Parathyroid adenoma (tissue), 2 donors: ENCODE data around the gene MGAM2.

ENCODE experiments used
- H2AFZ ChIP-seq: fragments of 300-600 bp; sonication (generic); one replicate; pipeline ENCODE4 v1.7.0; 2017; ENCODE audit warnings: antibody characterized with exemption, mild to moderate bottlenecking
- H3K27ac ChIP-seq: fragments of 300-600 bp; sonication (generic); one replicate; pipeline ENCODE4 v1.7.0; 2017
- H3K27me3 ChIP-seq: fragments of 300-600 bp; sonication (generic); one replicate; pipeline ENCODE4 v1.7.0; 2017; ENCODE audit warnings: low read length; ENCODE audit not compliant: control insufficient read depth, insufficient read depth
- H3K36me3 ChIP-seq: fragments of 300-600 bp; sonication (generic); one replicate; pipeline ENCODE4 v1.7.0; 2017; ENCODE audit warnings: low read length; ENCODE audit not compliant: control insufficient read depth, insufficient read depth
- H3K4me1 ChIP-seq: fragments of 300-600 bp; sonication (generic); one replicate; pipeline ENCODE4 v1.7.0; 2017; ENCODE audit warnings: control low read depth
- H3K4me2 ChIP-seq: fragments of 300-600 bp; sonication (generic); one replicate; pipeline ENCODE4 v1.7.0; 2017; ENCODE audit warnings: low read length
- H3K4me3 ChIP-seq: fragments of 300-600 bp; sonication (generic); one replicate; pipeline ENCODE4 v1.7.0; 2017; ENCODE audit warnings: low read depth, low read length
- H3K79me2 ChIP-seq: fragments of 300-600 bp; sonication (generic); one replicate; pipeline ENCODE4 v1.7.0; 2017; ENCODE audit warnings: control low read depth
- H3K9ac ChIP-seq: fragments of 300-600 bp; sonication (generic); one replicate; pipeline ENCODE4 v1.7.0; 2017; ENCODE audit warnings: mild to moderate bottlenecking
- H3K9me3 ChIP-seq: fragments of 300-600 bp; sonication (generic); one replicate; pipeline ENCODE4 v1.7.0; 2017; ENCODE audit warnings: low read length; ENCODE audit not compliant: control insufficient read depth
- TF ChIP-seq, protein P1 (sequence below): fragments of 300-600 bp; sonication (generic); IDR thresholded peaks from one replicate; pipeline ENCODE4 v1.7.0; 2017; ENCODE audit warnings: antibody characterized with exemption, mild to moderate bottlenecking
- donor health status: primary hyperparathyroidism.

The MGAM2 gene

DNA sequence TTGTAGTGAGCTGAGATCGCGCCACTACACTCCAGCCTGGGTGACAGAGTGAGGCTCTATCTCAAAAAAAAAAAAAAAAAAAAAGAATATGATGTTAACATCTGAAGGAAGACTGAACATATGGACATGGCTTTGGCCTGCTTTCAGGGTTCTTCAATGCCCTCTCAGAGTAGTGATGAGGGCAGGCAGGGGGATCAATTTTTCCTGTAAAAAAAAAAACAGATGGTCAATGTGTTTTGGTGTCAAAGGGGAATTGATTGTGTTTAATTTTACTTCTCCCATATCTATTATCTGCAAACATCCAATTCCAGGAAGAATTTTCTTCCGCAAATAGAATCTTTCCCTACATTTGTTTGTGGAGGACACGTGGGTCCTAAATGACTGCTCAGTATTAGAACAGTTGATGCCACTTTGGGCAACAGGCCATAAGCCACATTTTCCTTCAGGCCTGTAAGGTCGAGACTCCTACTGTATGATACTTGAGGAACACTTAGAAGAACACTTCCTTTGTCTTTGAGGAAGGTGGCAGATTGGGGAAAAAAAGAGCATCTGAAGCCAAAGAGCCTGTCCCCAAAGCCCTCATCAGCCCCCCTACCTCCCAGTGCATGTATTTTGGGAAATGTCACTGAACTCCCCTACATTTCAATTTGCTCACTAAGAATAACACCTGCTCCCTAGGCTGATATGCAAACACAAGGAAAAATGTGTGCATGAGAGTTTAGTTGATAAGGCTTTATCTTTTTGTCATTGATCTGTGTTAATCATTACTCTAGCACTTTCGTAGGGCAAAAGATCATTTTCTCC lies 28.3 kb downstream of the MGAM2 start:
- Histone ChIP-seq H3K9me3 (no peaks in the 10 kb centered on the region), H3K4me1 (no peaks in the 10 kb centered on the region), H3K36me3 (no peaks in the 10 kb centered on the region), H3K4me3 (no peak overlapping the region), H3K27me3 (no peaks in the 10 kb centered on the region), H3K9ac (no peak overlapping the region), H3K4me2 (no peak overlapping the region), H2AFZ (no peak overlapping the region), H3K79me2 (no peaks in the 10 kb centered on the region), H3K27ac (no peak overlapping the region)
- TF ChIP-seq, protein P1, sequence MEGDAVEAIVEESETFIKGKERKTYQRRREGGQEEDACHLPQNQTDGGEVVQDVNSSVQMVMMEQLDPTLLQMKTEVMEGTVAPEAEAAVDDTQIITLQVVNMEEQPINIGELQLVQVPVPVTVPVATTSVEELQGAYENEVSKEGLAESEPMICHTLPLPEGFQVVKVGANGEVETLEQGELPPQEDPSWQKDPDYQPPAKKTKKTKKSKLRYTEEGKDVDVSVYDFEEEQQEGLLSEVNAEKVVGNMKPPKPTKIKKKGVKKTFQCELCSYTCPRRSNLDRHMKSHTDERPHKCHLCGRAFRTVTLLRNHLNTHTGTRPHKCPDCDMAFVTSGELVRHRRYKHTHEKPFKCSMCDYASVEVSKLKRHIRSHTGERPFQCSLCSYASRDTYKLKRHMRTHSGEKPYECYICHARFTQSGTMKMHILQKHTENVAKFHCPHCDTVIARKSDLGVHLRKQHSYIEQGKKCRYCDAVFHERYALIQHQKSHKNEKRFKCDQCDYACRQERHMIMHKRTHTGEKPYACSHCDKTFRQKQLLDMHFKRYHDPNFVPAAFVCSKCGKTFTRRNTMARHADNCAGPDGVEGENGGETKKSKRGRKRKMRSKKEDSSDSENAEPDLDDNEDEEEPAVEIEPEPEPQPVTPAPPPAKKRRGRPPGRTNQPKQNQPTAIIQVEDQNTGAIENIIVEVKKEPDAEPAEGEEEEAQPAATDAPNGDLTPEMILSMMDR = no peak

DNA sequence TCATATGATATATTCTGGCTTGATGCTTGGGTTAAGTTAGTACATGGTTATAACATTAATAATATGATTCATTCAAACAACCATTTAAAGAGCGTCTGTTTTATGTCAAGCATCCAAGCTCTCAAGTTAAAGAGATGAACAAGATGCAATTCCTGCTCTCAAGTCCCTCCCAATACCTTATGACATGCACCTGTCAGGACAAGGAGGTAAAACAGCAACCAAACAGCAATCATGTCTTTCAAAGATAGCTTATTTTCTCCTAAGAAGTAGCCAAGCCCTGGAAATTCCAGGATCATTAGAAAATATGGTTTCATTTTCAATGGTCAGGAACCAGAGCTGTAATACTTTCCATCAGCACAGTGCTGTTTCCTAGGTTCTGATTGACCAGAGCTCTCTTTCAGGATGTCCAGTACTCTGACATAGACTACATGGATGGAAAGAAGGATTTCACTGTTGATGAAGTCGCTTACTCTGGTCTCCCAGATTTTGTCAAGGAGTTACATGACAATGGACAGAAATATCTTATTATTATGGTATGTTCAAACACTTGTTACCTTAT lies 29.0 kb downstream of the MGAM2 start:
- Histone ChIP-seq H3K27ac (no peak overlapping the region), H3K27me3 (no peaks in the 10 kb centered on the region), H3K4me1 (no peaks in the 10 kb centered on the region), H3K4me3 (no peak overlapping the region), H3K79me2 (no peaks in the 10 kb centered on the region), H3K9me3 (no peaks in the 10 kb centered on the region), H2AFZ (no peak overlapping the region), H3K9ac (no peak overlapping the region), H3K36me3 (no peaks in the 10 kb centered on the region), H3K4me2 (no peak overlapping the region)
- TF ChIP-seq, protein P1 = no peak

DNA sequence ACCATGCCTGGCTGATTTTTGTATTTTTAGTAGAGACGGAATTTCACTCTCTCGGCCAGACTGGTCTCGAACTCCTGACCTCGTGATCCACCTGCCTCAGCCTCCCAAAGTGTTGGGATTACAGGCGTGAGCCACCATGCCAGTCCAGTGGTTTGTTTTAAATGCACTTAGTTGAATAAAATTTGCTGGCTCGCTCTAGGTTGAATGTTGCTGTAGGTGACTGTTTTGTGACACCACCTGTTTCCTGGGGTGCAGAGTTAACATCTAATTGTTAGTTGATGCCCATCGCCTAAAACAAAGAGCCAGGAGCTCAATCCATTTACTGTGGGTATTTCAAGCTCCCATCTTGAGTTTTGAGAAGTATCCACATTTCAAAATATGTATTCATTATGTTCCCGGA lies 31.2 kb downstream of the MGAM2 start:
- H3K27me3 ChIP-seq = no peaks in the 10 kb centered on the region
- no peak overlapping the region for H2AFZ ChIP-seq
- H3K4me3 ChIP-seq = no peak overlapping the region
- no peaks in the 10 kb centered on the region for H3K4me1 ChIP-seq
- no peak overlapping the region for H3K27ac ChIP-seq
- no peaks in the 10 kb centered on the region for H3K36me3 ChIP-seq
- H3K79me2 ChIP-seq = no peaks in the 10 kb centered on the region
- H3K9ac ChIP-seq = no peak overlapping the region
- TF ChIP-seq, protein P1 = no peak
- no peaks in the 10 kb centered on the region for H3K9me3 ChIP-seq
- no peak overlapping the region for H3K4me2 ChIP-seq

DNA sequence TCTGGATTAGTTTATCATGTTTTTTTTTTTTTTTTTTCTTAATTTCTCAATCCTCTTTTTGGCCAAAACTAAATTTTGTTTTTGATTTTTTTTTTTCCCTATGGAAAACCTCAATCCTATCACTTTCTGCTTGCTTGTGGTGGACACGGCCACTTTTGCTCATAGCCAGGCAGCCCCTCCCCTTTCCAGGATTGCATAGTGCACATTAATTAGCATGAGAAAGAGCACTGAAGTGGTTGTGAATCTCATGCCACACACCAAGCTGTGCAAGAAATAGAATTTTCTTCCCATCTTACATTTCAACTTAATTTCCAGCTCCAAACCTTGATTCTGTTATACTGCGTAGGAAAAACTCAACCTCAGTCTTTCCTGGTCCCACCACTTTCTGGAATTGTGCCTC lies 34.6 kb downstream of the MGAM2 start:
- Histone ChIP-seq H3K27ac (no peak overlapping the region), H3K4me1 (no peaks in the 10 kb centered on the region), H3K4me3 (no peak overlapping the region), H3K27me3 (no peaks in the 10 kb centered on the region), H3K4me2 (no peak overlapping the region), H3K9ac (no peak overlapping the region), H3K9me3 (no peaks in the 10 kb centered on the region), H3K36me3 (no peaks in the 10 kb centered on the region), H3K79me2 (no peaks in the 10 kb centered on the region), H2AFZ (no peak overlapping the region)
- TF ChIP-seq, protein P1 = no peak

DNA sequence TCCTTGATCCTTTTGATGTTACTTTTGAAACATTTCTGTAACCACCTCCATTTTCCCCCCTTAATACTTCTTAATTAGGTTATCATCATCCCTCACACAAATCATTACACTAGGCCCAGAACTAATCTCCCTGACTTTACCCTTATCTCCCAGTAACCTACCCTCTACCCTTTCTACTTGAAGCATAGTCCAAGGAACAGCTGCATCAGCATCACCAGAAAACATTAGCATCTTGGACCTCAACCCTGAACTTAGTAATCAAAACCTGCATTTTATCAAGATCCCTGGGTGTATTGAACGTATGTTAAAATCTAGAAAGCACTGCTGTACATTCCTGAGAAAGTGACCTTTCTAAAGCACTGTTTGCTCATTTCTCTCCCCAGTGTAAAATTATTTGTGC lies 38.8 kb downstream of the MGAM2 start:
- no peaks in the 10 kb centered on the region for H3K27me3 ChIP-seq
- no peak overlapping the region for H2AFZ ChIP-seq
- no peaks in the 10 kb centered on the region for H3K4me1 ChIP-seq
- no peak overlapping the region for H3K27ac ChIP-seq
- H3K36me3 ChIP-seq = no peaks in the 10 kb centered on the region
- no peak overlapping the region for H3K4me2 ChIP-seq
- no peaks in the 10 kb centered on the region for H3K9me3 ChIP-seq
- H3K9ac ChIP-seq = no peak overlapping the region
- H3K79me2 ChIP-seq = no peaks in the 10 kb centered on the region
- TF ChIP-seq, protein P1 = no peak
- no peak overlapping the region for H3K4me3 ChIP-seq
